Fibroblast of lung (primary cell): ENCODE measurements around the gene FKBP14. TPM values are rescaled to one million over a fixed set of nuclear protein-coding genes. Genes with fewer than 3 reads are reported as not detected.

Experiments used
- DNase-seq, 2 donors: peaks; one replicate each; pipeline versions ENCODE4 v3.0.0 to v3.0.0-alpha.2; 2010; ENCODE audit warnings: low read depth in 2 of 2
- H2AFZ ChIP-seq: 2 replicates; pipeline ENCODE4 v1.5.1; 2012; ENCODE audit warnings: low read length, control low read depth, inconsistent platforms
- H3K27ac ChIP-seq: 2 replicates; pipeline ENCODE4 v1.5.1; 2011; ENCODE audit warnings: low read length, control low read depth; ENCODE audit not compliant: insufficient read depth
- H3K27me3 ChIP-seq: 2 replicates; pipeline ENCODE4 v1.5.1; 2011; ENCODE audit warnings: mild to moderate bottlenecking, low read length; ENCODE audit not compliant: control insufficient read depth, insufficient read depth
- H3K36me3 ChIP-seq: 2 replicates; pipeline ENCODE4 v1.5.1; 2011; ENCODE audit warnings: low read length; ENCODE audit not compliant: control insufficient read depth, insufficient read depth
- H3K4me1 ChIP-seq: 2 replicates; pipeline ENCODE4 v1.5.1; 2011; ENCODE audit warnings: low read length; ENCODE audit not compliant: control insufficient read depth, insufficient read depth; ENCODE audit errors: extremely low read depth
- H3K4me2 ChIP-seq: 2 replicates; pipeline ENCODE4 v1.5.1; 2011; ENCODE audit warnings: low read length, control low read depth; ENCODE audit not compliant: insufficient read depth; ENCODE audit errors: extremely low read depth
- H3K4me3 ChIP-seq, 4 experiments: fragments of 200-600 bp in 1 of 4; sonication (generic) in 1 of 4; replicated peaks in 1 of 4; 2 replicates each; pipeline ENCODE4 v1.5.1; 2011 to 2016; ENCODE audit warnings: low read length in 4 of 4, low read depth in 3 of 4, mild to moderate bottlenecking in 3 of 4, control low read depth in 2 of 4, inconsistent platforms in 1 of 4, mixed read lengths in 1 of 4; ENCODE audit not compliant: insufficient read depth in 1 of 4; ENCODE audit errors: control extremely low read depth in 1 of 4
- H3K79me2 ChIP-seq: 2 replicates; pipeline ENCODE4 v1.5.1; 2012; ENCODE audit warnings: mild to moderate bottlenecking, low read length, inconsistent platforms; ENCODE audit not compliant: control insufficient read depth, insufficient read depth
- H3K9ac ChIP-seq: 2 replicates; pipeline ENCODE4 v1.5.1; 2011; ENCODE audit warnings: mild to moderate bottlenecking, low read length, control low read depth; ENCODE audit not compliant: insufficient read depth
- H3K9me3 ChIP-seq: 2 replicates; pipeline ENCODE4 v1.5.1; 2012; ENCODE audit warnings: low read depth, low read length; ENCODE audit not compliant: control insufficient read depth, insufficient read depth
- H4K20me1 ChIP-seq: 2 replicates; pipeline ENCODE4 v1.5.1; 2011; ENCODE audit warnings: low read length; ENCODE audit not compliant: control insufficient read depth, insufficient read depth; ENCODE audit errors: extremely low read depth
- CTCF ChIP-seq, 2 donors: IDR thresholded peaks in 1 of 2; conservative IDR thresholded peaks in 1 of 2; 1 replicate in 1 of 2; 2 replicates in 1 of 2; pipeline ENCODE4 v1.5.1; 2011 to 2012; ENCODE audit warnings: low read length in 2 of 2, control low read depth in 1 of 2, inconsistent platforms in 1 of 2, low read depth in 1 of 2, mild to moderate bottlenecking in 1 of 2
- EZH2 ChIP-seq: IDR thresholded peaks from 2 replicates; pipeline ENCODE4 v1.5.1; 2012; ENCODE audit warnings: low read length, control low read depth, mild to moderate bottlenecking; ENCODE audit errors: missing control alignments
- polyA plus RNA-seq, 2 donors: library from polyadenylated mRNA; depleted of rRNA in 1 of 2; stranded (reverse) in 1 of 2; unstranded in 1 of 2; fragments of >200 nt; gene quantifications; 2 replicates each; pipeline ENCODE4 v1.2.1, GENCODE V29; 2011 to 2012; ENCODE audit warnings: missing spikeins in 1 of 2
- total RNA-seq: library from RNA; depleted of rRNA; stranded (reverse); fragments of >200 nt; gene quantifications from 2 replicates; pipeline ENCODE4 v1.2.1, GENCODE V29; 2014

Gene FKBP14
- total and polyA plus RNA-seq, 2 donors (not counting 1 experiment from before 2014, with no cell fraction given), result 21.8 to 52.0 TPM

- H3K27me3 ChIP-seq, result no peaks in the 10 kb centered on the region
- H3K27ac ChIP-seq, result no peak overlapping the region
- H3K36me3 ChIP-seq, result peaks cover 1% of the 10 kb centered on the region
- H2AFZ ChIP-seq, result no peak overlapping the region
- no peaks in the 10 kb centered on the region for H3K79me2 ChIP-seq
- H4K20me1 ChIP-seq, result no peaks in the 10 kb centered on the region
- H3K4me2 ChIP-seq, result no peak overlapping the region
- no peak for DNase-seq
- no peak overlapping the region for H3K4me3 ChIP-seq
- no peaks in the 10 kb centered on the region for H3K9me3 ChIP-seq
- H3K9ac ChIP-seq, result no peak overlapping the region
- TF ChIP-seq EZH2, result no peak
- no peak for TF ChIP-seq CTCF (conservative IDR thresholded peaks at IDR 0.05 in 1 of 2, IDR thresholded peaks at IDR 0.05 in 1 of 2; ENCODE audit: low read depth in 1 of 2, low read length in 2 of 2)
- no peaks in the 10 kb centered on the region for H3K4me1 ChIP-seq
Observed at GRCh38 chr7:30066687-30067086, 40.2 kb upstream of the FKBP14 start.

- no peak for TF ChIP-seq EZH2
- no peak for TF ChIP-seq CTCF (conservative IDR thresholded peaks at IDR 0.05 in 1 of 2, IDR thresholded peaks at IDR 0.05 in 1 of 2; ENCODE audit: low read depth in 1 of 2, low read length in 2 of 2)
- Histone ChIP-seq H4K20me1 (no peaks in the 10 kb centered on the region), H3K36me3 (peaks cover 1% of the 10 kb centered on the region), H3K9ac (no peak overlapping the region), H3K4me2 (no peak overlapping the region), H3K9me3 (no peaks in the 10 kb centered on the region), H3K27ac (no peak overlapping the region), H3K27me3 (no peaks in the 10 kb centered on the region), H3K4me3 (no peak overlapping the region), H3K4me1 (no peaks in the 10 kb centered on the region), H2AFZ (no peak overlapping the region), H3K79me2 (no peaks in the 10 kb centered on the region)
- DNase-seq, result no peak
Observed at GRCh38 chr7:30065746-30066145, 39.2 kb upstream of the FKBP14 start.

GRCh38 chr7:30062587-30062986, 36.1 kb upstream of the FKBP14 start:
- H3K36me3 ChIP-seq, result peaks cover 2% of the 10 kb centered on the region
- TF ChIP-seq EZH2, result no peak
- TF ChIP-seq CTCF (conservative IDR thresholded peaks at IDR 0.05 in 1 of 2, IDR thresholded peaks at IDR 0.05 in 1 of 2; ENCODE audit: low read depth in 1 of 2, low read length in 2 of 2), result peak; percentile 48 to 76
- H3K9ac ChIP-seq, result no peak overlapping the region
- no peak overlapping the region for H3K4me2 ChIP-seq
- no peaks in the 10 kb centered on the region for H3K79me2 ChIP-seq
- H3K27ac ChIP-seq, result no peak overlapping the region
- no peaks in the 10 kb centered on the region for H3K4me1 ChIP-seq
- no peaks in the 10 kb centered on the region for H4K20me1 ChIP-seq
- no peak overlapping the region for H3K4me3 ChIP-seq
- H2AFZ ChIP-seq, result no peak overlapping the region
- peak; percentile 27 to 73 for DNase-seq
- no peaks in the 10 kb centered on the region for H3K9me3 ChIP-seq
- no peaks in the 10 kb centered on the region for H3K27me3 ChIP-seq
